ENCODE data around the gene RSPH9.
"Not testable (repeated sequence)": the region's sequence is repeated elsewhere in the genome, so short reads cannot be mapped to it uniquely, and the experiment has no call there.

The RSPH9 gene

DNA sequence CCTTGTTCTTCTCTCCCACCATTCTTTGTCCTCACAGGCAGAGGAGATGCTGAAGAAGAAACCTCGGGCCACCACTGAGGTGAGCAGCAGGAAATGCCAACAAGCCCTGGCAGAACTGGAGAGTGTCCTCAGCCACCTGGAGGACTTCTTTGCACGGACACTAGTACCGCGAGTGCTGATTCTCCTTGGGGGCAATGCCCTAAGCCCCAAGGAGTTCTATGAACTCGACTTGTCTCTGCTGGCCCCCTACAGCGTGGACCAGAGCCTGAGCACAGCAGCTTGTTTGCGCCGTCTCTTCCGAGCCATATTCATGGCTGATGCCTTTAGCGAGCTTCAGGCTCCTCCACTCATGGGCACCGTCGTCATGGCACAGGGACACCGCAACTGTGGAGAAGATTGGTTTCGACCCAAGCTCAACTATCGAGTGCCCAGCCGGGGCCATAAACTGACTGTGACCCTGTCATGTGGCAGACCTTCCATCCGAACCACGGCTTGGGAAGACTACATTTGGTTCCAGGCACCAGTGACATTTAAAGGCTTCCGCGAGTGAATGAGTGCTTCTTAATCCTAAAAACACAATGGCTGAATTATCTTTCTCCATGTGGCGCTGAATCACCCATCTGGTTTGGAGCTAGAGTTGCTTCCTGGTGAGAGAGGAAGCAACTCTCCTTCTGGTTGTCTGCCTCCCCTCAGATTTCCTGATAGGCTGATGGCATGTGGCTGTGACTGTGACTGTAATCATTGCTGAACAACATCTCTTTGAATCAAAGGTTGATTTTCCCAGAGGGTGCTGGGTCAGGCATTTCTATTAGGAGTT, 4.6 kb upstream of the RSPH9 start:
- no peak for TF ChIP-seq CTCF (IDR thresholded peaks at IDR 0.05; ENCODE audit: borderline replicate concordance, insufficient read depth, low read depth, low read length)
- H3K4me3 ChIP-seq (ENCODE audit: low read depth, low read length), result no peak overlapping the region

DNA sequence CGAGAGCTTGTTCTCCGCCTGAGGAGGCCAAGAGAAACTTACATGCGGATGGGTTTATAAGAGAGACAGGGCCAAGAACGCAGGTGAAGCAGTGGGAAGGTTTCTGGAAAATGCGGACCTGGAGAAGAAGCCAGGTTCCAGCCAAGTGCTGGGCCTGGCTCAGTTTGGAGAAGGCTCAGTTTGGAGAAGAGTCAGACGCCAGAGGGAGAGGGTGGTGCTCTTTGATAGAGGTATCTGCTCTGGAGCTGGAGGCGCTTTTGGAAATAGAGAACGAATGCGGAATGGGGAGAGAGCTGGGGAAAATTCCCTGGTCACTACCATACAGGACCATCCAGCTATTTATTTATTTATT, 753 bp downstream of the RSPH9 start:
- TF ChIP-seq CTCF (IDR thresholded peaks at IDR 0.05; ENCODE audit: borderline replicate concordance, insufficient read depth, low read depth, low read length), result no peak
- H3K4me3 ChIP-seq (ENCODE audit: low read depth, low read length), result no peak overlapping the region

DNA sequence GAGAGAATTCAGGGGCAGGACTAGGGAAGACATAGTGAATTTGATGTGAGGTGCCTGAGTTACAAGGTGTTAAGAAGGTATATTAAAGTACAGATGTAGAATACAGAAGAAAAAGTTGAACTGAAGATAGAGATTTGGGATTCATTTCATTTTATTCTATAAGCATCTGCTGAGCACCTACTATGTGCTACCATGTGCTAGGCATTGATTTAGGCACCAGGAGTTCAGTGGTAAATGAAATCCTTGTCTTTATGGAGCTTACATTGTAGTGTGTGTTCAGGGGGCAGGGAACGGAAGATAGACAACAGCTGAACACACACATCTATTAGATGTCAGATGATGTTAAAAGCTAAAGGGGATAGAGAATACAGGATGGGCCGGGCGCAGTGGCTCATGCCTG, 2.8 kb downstream of the RSPH9 start:
- no peak for TF ChIP-seq CTCF (IDR thresholded peaks at IDR 0.05; ENCODE audit: borderline replicate concordance, insufficient read depth, low read depth, low read length)
- no peak overlapping the region for H3K4me3 ChIP-seq (ENCODE audit: low read depth, low read length)

GRCh38 chr6:43648248-43648647, 3.4 kb downstream of the RSPH9 start:
- no peak for TF ChIP-seq CTCF (IDR thresholded peaks at IDR 0.05; ENCODE audit: borderline replicate concordance, insufficient read depth, low read depth, low read length)

DNA sequence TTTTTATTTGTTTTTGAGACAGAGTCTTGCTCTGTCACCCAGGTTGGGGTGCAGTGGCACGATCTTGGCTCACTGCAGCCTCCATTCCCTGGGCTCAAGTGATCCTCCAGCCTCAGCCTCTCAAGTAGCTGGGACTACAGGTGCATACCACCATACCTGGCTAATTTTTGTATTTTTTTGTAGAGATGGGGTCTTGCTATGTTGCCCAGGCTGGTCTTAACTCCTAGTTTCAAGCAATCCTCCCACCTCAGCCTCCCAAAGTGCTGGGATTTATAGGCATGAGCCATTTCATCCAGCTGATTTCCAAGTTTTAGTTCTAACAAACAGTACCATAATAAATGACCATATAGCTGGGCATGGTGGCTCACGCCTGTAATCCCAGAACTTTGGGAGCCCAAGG, 8.0 kb downstream of the RSPH9 start:
- not testable (repeated sequence) for H3K4me3 ChIP-seq (ENCODE audit: low read depth, low read length)

More at GRCh38 chr6:43648248-43648647, 3.4 kb downstream of the RSPH9 start:
- H3K4me3 ChIP-seq (ENCODE audit: low read depth, low read length), result no peak overlapping the region

GRCh38 chr6:43657221-43657802, 12.5 kb downstream of the RSPH9 start:
- H3K4me3 ChIP-seq (ENCODE audit: low read depth, low read length), result no peak overlapping the region
- no peak for TF ChIP-seq CTCF (IDR thresholded peaks at IDR 0.05; ENCODE audit: borderline replicate concordance, insufficient read depth, low read depth, low read length)

DNA sequence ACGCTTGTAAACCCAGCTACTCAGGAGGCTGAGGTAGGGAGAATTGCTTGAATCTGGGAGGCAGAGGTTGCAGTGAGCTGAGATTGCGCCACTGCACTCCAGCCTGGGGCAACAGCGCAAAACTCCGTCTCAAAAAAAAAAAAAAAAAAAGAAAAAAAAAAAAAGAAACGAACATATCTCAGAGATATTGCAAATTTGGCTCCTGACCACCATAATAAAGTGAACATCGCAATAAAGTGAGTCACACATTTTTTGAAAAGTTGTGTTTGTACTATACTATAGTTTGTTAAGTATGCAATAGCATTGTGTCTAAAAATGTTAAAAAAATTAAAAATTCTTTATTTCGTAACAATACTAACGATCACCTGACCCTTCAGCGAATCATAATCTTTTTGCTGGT, 13.3 kb downstream of the RSPH9 start:
- no peak for TF ChIP-seq CTCF (IDR thresholded peaks at IDR 0.05; ENCODE audit: borderline replicate concordance, insufficient read depth, low read depth, low read length)
- H3K4me3 ChIP-seq (ENCODE audit: low read depth, low read length), result no peak overlapping the region

GRCh38 chr6:43662948-43663347, 18.1 kb downstream of the RSPH9 start:
- H3K4me3 ChIP-seq (ENCODE audit: low read depth, low read length), result not testable (repeated sequence)

All from GM12875 (cell line).